GM12874 (cell line): ENCODE data around the gene LIMCH1.

Experiments
- TF ChIP-seq, protein P1 (sequence below): IDR thresholded peaks from 2 replicates; pipeline ENCODE4 v1.5.1; 2011; ENCODE audit warnings: low read depth, mild to moderate bottlenecking, control low read depth, low read length, moderate library complexity; ENCODE audit not compliant: insufficient read depth

LIMCH1 gene

DNA sequence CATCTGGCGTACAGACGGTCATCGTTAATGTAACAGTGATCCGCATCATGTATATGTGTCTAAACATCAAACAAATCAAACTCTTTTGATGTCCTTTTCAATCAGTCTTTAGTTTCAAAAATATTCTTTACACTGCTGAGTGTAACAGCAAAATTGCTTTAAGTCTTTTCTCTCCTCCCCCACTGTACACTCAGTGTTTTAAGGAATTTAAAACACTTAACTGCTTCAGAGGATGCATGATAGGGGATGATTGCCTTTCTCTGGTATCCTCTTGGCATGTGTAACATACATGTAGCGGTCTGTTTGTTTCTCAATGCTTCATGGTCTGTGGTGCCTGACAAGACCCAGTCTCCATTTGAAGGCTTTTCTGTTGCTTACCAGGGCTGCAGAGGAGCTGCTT is 41.6 kb downstream of the LIMCH1 start:
- TF ChIP-seq, protein P1, sequence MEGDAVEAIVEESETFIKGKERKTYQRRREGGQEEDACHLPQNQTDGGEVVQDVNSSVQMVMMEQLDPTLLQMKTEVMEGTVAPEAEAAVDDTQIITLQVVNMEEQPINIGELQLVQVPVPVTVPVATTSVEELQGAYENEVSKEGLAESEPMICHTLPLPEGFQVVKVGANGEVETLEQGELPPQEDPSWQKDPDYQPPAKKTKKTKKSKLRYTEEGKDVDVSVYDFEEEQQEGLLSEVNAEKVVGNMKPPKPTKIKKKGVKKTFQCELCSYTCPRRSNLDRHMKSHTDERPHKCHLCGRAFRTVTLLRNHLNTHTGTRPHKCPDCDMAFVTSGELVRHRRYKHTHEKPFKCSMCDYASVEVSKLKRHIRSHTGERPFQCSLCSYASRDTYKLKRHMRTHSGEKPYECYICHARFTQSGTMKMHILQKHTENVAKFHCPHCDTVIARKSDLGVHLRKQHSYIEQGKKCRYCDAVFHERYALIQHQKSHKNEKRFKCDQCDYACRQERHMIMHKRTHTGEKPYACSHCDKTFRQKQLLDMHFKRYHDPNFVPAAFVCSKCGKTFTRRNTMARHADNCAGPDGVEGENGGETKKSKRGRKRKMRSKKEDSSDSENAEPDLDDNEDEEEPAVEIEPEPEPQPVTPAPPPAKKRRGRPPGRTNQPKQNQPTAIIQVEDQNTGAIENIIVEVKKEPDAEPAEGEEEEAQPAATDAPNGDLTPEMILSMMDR = no peak

DNA sequence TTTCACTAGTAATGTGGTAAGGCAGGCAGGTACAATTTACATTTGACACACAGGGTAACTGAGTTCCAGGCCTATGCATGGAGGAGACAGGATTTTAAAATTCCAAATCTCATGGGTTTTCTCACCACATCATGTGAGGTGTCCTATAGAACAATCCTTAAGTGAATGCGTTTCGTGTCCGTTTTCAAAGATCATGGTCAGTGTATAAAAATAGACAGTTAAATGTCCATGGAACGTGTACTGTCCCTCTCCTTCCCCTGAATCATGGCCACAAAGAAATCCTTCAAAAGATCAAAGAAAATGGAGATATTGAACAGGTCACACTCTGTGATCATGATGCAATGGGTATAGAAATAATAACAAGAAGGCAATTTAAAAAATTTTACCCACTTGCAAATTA is 42.0 kb downstream of the LIMCH1 start:
- TF ChIP-seq, protein P1 = no peak

DNA sequence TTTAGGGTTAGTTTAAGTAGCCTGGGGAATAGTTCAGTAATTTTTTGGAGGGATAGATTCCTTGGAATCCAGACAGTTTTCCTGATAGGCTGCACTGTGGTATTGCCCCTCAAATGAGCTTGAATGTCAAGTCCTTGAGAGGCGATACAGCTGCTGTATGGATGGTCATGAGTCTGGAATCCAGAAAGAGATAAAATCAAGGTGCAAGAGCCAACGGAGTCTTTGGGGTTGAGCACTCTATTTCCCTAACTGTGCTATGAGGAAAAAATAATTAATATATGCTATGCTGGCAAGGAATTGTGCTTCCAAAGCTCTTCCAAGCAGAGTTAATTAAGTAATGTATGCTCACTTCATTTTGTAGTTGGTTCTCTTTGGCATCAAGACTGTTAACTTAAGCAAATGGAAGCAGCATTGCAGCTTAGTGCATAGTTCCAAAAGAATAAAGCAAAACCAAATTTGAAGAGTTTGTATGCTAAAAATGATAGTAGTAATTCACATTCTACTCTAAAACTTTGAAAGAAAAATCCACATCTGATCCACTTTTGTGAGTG is 48.8 kb downstream of the LIMCH1 start:
- TF ChIP-seq, protein P1 = no peak

GRCh38 chr4:41587286-41587685 is 49.3 kb downstream of the LIMCH1 start:
- TF ChIP-seq, protein P1 = no peak

DNA sequence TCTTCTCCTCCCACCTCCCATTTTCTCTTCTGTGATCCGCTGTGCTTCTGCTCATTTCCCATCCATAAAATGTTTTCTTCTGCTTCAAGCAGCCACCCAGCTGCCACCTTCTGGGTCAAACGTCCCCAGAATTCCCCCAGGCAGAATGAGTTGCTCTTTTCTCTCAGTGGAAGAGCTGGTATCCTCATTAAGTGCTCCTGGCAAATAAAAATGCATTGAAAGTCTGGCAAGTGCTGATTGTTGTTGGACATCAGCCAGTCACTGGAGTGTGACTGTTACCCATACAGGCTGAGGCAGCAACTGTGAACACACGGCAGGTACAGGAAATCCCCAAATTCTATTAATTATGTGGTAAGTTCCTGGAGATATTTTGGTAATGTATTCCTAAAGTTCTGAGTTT is 52.6 kb downstream of the LIMCH1 start:
- TF ChIP-seq, protein P1 = no peak

DNA sequence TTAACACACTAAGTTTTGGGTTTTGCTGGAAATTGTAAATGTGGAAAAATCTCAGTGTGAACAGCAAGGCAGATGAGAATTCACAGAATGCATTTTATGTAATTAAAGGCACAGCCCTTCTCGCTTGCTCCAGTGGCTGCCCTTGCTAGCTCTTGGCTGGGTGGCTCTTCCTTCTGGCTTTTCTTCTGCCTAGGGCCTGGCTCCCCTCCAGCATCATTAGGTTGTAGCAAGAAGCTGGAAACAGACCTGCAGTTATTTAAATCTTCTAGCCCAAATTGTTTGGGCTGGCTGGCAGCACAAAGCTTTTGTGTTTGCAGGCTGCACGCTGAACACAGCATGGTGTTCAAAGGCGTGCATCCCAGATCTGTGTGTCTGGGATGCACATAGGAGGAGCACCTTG is 56.5 kb downstream of the LIMCH1 start:
- TF ChIP-seq, protein P1 = no peak

DNA sequence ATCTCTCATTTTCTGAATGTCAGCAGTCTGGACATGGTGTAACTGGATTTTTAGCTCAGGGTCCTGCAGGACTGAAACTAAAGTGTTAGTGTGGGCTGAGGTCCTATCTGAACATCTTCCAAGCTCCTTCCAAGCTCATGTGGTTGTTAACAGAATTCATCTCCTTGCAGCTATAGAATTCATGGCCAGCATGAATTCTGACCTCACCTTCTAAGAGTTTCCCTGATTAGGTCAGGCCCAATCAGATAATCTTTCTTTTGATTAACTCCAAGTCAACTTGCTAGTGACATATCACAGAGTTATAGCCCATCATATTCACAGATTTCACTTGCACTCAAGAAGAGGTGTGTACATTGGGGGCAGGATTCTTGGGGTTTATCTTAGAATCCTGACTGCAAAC is 59.5 kb downstream of the LIMCH1 start:
- TF ChIP-seq, protein P1 = no peak

GRCh38 chr4:41598580-41598979 is 60.6 kb downstream of the LIMCH1 start:
- TF ChIP-seq, protein P1 = no peak
